ENCODE results near the gene TADA1. TPM values are rescaled to one million over a fixed set of nuclear protein-coding genes. Genes with fewer than 3 reads are reported as not detected.

Gene TADA1
- total RNA-seq, 2 experiments from 2014 or later = 14.3 to 15.7 TPM

- TF ChIP-seq CTCF (IDR thresholded peaks at IDR 0.05) = no peak
- Mint-ChIP-seq H3K27ac (no peak overlapping the region), H3K36me3 (ENCODE audit: low read depth) (no peaks in the 10 kb centered on the region), H3K27me3 (peaks cover 17% of the 10 kb centered on the region), H3K4me1 (ENCODE audit: low read depth) (no peaks in the 10 kb centered on the region), H3K9me3 (peaks cover 4% of the 10 kb centered on the region), H3K4me3 (no peak overlapping the region)
- CTCF ChIA-PET = interaction anchor here (0.9 to 1.5 kb wide), 4 partner anchors 8 to 96 kb away, joined by 3 to 8 read pairs (median 4); no protein-coding TSS in a partner anchor
- POLR2A ChIA-PET = interaction anchor here (0.9 kb wide), 1 partner anchor 25 kb away, joined by 3 read pairs; the partner anchor contains the start of gene POGK
- no peak for DNase-seq
- ATAC-seq = no peak
- intact Hi-C loops (cut with micrococcal nuclease) = no loop called here
Observed at GRCh38 chr1:166814611-166815010, 61.5 kb downstream of the TADA1 start.

GRCh38 chr1:166813508-166814223, 62.4 kb downstream of the TADA1 start:
- Mint-ChIP-seq H3K27me3 (peaks cover 17% of the 10 kb centered on the region), H3K27ac (no peak overlapping the region), H3K4me3 (no peak overlapping the region), H3K4me1 (ENCODE audit: low read depth) (no peaks in the 10 kb centered on the region), H3K36me3 (ENCODE audit: low read depth) (no peaks in the 10 kb centered on the region), H3K9me3 (no peaks in the 10 kb centered on the region)
- DNase-seq = no peak
- TF ChIP-seq CTCF (IDR thresholded peaks at IDR 0.05) = no peak
- intact Hi-C loops (cut with micrococcal nuclease) = no loop called here
- ChIA-PET CTCF (interaction anchor here (0.9 to 1.5 kb wide), 4 partner anchors 9 to 97 kb away, joined by 3 to 8 read pairs (median 4); no protein-coding TSS in a partner anchor), POLR2A (interaction anchor here (0.9 kb wide), 1 partner anchor 26 kb away, joined by 3 read pairs; the partner anchor contains the start of gene POGK)
- no peak for ATAC-seq

- no peaks in the 10 kb centered on the region for H3K36me3 Mint-ChIP-seq (ENCODE audit: low read depth)
- peaks cover 17% of the 10 kb centered on the region for H3K27me3 Mint-ChIP-seq
- no peak for TF ChIP-seq CTCF (IDR thresholded peaks at IDR 0.05)
- ATAC-seq (no peak), DNase-seq (no peak)
- ChIA-PET CTCF (no interaction called here), POLR2A (no interaction called here)
- H3K4me3 Mint-ChIP-seq = no peak overlapping the region
- intact Hi-C loops (cut with micrococcal nuclease) = no loop called here
- no peaks in the 10 kb centered on the region for H3K9me3 Mint-ChIP-seq
- no peak overlapping the region for H3K27ac Mint-ChIP-seq
- no peaks in the 10 kb centered on the region for H3K4me1 Mint-ChIP-seq (ENCODE audit: low read depth)
Observed at GRCh38 chr1:166811691-166812090, 64.4 kb downstream of the TADA1 start.

GRCh38 chr1:166808952-166809351, 67.1 kb downstream of the TADA1 start:
- no peak overlapping the region for H3K27ac Mint-ChIP-seq
- DNase-seq (no peak), ATAC-seq (no peak)
- no peaks in the 10 kb centered on the region for H3K9me3 Mint-ChIP-seq
- intact Hi-C loops (cut with micrococcal nuclease) = no loop called here
- no peaks in the 10 kb centered on the region for H3K4me1 Mint-ChIP-seq (ENCODE audit: low read depth)
- H3K36me3 Mint-ChIP-seq (ENCODE audit: low read depth) = no peaks in the 10 kb centered on the region
- no peak overlapping the region for H3K4me3 Mint-ChIP-seq
- H3K27me3 Mint-ChIP-seq = peaks cover 12% of the 10 kb centered on the region
- POLR2A ChIA-PET = no interaction called here
- TF ChIP-seq CTCF (IDR thresholded peaks at IDR 0.05) = no peak
- CTCF ChIA-PET = no interaction called here

Other genes with a start within 250 kb of the TADA1 start
- 10 to 100 TPM; 33.6 to 34.4 TPM for gene POGK, start 36.8 kb downstream of the TADA1 start, total RNA-seq
- gene ILDR2, start 99.3 kb upstream of the TADA1 start, total RNA-seq = 10 to 100 TPM; 14.3 to 15.1 TPM
- gene MAEL, start 113.0 kb upstream of the TADA1 start, total RNA-seq = under 1 TPM in 1 of 2 experiments, not detected in 1; 0.29 TPM
- under 1 TPM in 1 of 2 experiments, not detected in 1; 0.25 TPM for gene GPA33, start 214.1 kb upstream of the TADA1 start, total RNA-seq
- not detected for gene STYXL2, start 217.8 kb upstream of the TADA1 start, total RNA-seq

Data from activated CD8-positive, alpha-beta T cell treated with anti-CD3 and anti-CD28 coated beads for 36 hours (primary cell).